Stimulated activated CD4-positive, alpha-beta T cell treated with anti-CD3 and anti-CD28 coated beads, Interleukin-1b, Interleukin-23, amount 100 ng/mL, for 4 hours (primary cell): Measurements from ENCODE around the gene SLC25A12.

ENCODE experiments used
- DNase-seq, 2 donors: peaks; one replicate each; pipeline ENCODE4 v3.0.0-alpha.2; 2020; ENCODE audit warnings: low read depth in 2 of 2

The SLC25A12 gene

GRCh38 chr2:171883275-171883893 is 10.7 kb downstream of the SLC25A12 start:
- DNase-seq: no peak

GRCh38 chr2:171882089-171882769 is 11.8 kb downstream of the SLC25A12 start:
- DNase-seq: no peak

- no peak for DNase-seq
Measured at GRCh38 chr2:171880774-171881173, 13.3 kb downstream of the SLC25A12 start.

GRCh38 chr2:171879865-171880264 is 14.2 kb downstream of the SLC25A12 start:
- DNase-seq: no peak

GRCh38 chr2:171878481-171878993 is 15.5 kb downstream of the SLC25A12 start:
- no peak for DNase-seq

GRCh38 chr2:171874963-171875362 is 19.1 kb downstream of the SLC25A12 start:
- DNase-seq: no peak

GRCh38 chr2:171874517-171874916 is 19.5 kb downstream of the SLC25A12 start:
- DNase-seq: no peak

- DNase-seq: no peak
Measured at GRCh38 chr2:171864357-171864985, 29.6 kb downstream of the SLC25A12 start.

GRCh38 chr2:171862501-171862900 is 31.5 kb downstream of the SLC25A12 start:
- no peak for DNase-seq

GRCh38 chr2:171858397-171858958 is 35.6 kb downstream of the SLC25A12 start:
- no peak for DNase-seq

GRCh38 chr2:171855401-171855800 is 38.6 kb downstream of the SLC25A12 start:
- no peak for DNase-seq

- no peak for DNase-seq
Measured at GRCh38 chr2:171852366-171852888, 41.6 kb downstream of the SLC25A12 start.

- DNase-seq: no peak
Measured at GRCh38 chr2:171847627-171848026, 46.4 kb downstream of the SLC25A12 start.

GRCh38 chr2:171846894-171847293 is 47.1 kb downstream of the SLC25A12 start:
- DNase-seq: no peak

- DNase-seq: no peak
Measured at GRCh38 chr2:171841996-171842395, 52.0 kb downstream of the SLC25A12 start.

- no peak for DNase-seq
Measured at GRCh38 chr2:171837736-171838135, 56.3 kb downstream of the SLC25A12 start.

- DNase-seq: no peak
Measured at GRCh38 chr2:171836146-171836910, 57.7 kb downstream of the SLC25A12 start.

GRCh38 chr2:171835386-171835785 is 58.7 kb downstream of the SLC25A12 start:
- DNase-seq: no peak

GRCh38 chr2:171834286-171834685 is 59.8 kb downstream of the SLC25A12 start:
- no peak for DNase-seq

- DNase-seq: no peak
Measured at GRCh38 chr2:171832489-171832888, 61.6 kb downstream of the SLC25A12 start.

GRCh38 chr2:171830039-171830438 is 64.0 kb downstream of the SLC25A12 start:
- no peak for DNase-seq

GRCh38 chr2:171824086-171824485 is 70.0 kb downstream of the SLC25A12 start:
- no peak for DNase-seq
